PFSK-1 (cell line): ENCODE measurements around the gene EMSY.

Experiments used
- POLR2AphosphoS5 ChIP-seq: IDR thresholded peaks from 2 replicates; pipeline ENCODE4 v1.6.1; 2012; ENCODE audit warnings: low read depth, mild to moderate bottlenecking, control low read depth, low read length, moderate library complexity
- REST ChIP-seq, 2 experiments: IDR thresholded peaks; 2 replicates each; pipeline versions ENCODE4 v1.6.1 to v1.8.0; 2011 to 2012; ENCODE audit warnings: low read depth in 2 of 2, low read length in 2 of 2, control low read depth in 1 of 2, inconsistent platforms in 1 of 2, mild to moderate bottlenecking in 1 of 2, moderate library complexity in 1 of 2; ENCODE audit not compliant: insufficient read depth in 1 of 2
- SIN3A ChIP-seq: IDR thresholded peaks from 2 replicates; pipeline ENCODE4 v1.6.1; 2012; ENCODE audit warnings: mild to moderate bottlenecking, low read length, moderate library complexity, borderline replicate concordance; ENCODE audit not compliant: insufficient read depth
- TAF1 ChIP-seq: IDR thresholded peaks from 2 replicates; pipeline ENCODE4 v1.6.1; 2012; ENCODE audit warnings: low read length, control low read depth, borderline replicate concordance; ENCODE audit not compliant: insufficient read depth

- no peak for TF ChIP-seq POLR2AphosphoS5
- no peak for TF ChIP-seq TAF1
- no peak for TF ChIP-seq SIN3A
- no peak for TF ChIP-seq REST (IDR thresholded peaks at IDR 0.05; ENCODE audit: insufficient read depth in 1 of 2, low read depth in 2 of 2, low read length in 2 of 2)
These were observed 113.7 kb downstream of the EMSY start for GRCh38 chr11:76558473-76558872.
